Activated CD4-positive, CD25-positive, alpha-beta regulatory T cell treated with anti-CD3 and anti-CD28 coated beads, Interleukin-2, amount 50 U/mL, for 16 hours (primary cell): Measurements from ENCODE around the gene SNX15.

Experiments
- DNase-seq: peaks from one replicate; pipeline ENCODE4 v3.0.0-alpha.2; 2020; ENCODE audit warnings: low read depth, low spot score

SNX15 gene

DNA sequence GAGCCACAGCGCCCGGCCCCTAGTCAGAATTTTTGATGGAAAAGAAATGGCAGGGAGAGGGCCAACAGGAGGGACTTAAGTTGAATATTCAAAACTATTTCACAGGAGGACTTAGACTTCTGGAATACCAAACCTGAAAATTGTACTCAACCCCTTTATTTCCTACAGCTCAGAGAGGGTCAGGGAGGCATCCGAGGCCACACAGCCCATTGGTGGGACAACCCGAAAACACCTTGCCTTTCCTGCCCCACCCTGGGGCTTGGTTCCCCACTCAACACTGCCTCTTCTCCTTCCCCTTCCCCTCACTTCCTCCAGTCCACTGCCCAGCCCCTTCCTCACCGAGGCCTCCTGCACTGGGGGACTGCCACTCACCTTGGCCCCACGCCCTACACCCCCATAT is 29.8 kb downstream of the SNX15 start:
- no peak for DNase-seq

DNA sequence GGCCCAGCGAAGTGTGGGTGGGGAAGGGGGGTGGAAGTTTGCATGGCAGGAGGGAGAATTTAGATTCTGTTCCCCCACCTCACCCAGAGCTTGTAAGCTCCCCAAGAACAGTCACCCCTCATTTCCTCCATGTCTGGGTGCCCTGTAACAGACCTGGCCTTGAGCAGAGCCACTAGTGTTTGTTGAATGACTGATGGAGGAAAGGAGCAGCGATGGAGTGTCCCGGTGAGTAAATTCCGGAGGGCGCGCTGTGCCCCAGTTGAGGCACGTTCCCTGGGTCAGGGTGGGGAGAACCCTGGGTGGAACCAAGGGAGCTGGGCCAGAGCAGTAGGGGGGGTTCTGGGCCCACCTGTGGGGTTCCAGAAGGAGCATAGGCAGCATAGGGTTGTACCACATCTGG is 30.3 kb downstream of the SNX15 start:
- DNase-seq: no peak

DNA sequence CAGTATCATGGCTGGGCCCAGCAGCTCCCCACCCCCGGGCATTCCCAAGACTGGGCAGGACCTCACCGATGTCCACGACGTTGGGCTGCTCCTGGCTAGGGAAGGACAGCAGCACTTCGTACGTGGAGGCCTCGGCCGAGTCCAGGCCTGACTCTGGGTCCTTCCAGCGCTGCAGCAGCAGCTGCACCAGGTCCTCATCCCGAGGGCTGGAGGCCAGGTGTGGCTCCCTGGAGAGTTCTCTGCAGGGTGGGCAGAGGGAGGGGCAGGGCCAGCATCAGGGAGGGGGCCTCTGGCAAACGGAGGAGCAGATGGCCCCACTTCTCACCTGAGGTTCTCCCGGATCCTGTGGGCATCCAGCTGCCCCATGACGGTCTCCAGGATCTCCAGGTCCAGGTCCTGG is 30.8 kb downstream of the SNX15 start:
- DNase-seq: no peak

DNA sequence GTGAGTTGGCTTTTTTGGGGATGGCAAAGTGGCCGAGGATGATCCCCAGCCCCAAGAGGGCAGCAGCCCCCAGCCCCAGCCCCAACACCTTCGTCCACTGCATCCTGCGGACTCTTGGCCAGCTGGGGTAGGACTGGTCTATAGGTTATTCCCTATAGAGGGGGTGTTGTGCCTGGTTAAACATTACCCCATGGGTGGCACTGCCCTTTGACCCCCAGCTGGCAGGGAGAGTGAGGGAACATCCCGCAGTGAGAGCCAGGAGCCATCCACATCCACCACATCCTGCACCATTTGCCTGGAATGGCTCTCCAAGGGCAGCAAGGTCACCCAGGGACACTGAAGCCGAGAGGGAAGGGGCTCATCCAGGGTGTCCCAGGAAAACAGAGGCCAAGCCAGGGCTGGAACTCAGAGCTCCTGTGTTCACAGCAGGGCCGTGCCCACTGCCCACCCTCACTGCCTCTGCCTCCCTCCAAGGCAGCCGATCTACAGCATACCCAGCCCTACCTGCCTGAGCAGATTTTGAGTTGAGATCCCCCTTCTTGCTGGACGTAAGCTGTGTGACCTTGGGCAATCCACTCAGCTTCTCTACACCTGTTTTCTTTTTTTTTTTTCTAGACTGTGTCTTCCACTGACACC is 31.3 kb downstream of the SNX15 start, which contains the start of gene NAALADL1:
TSS of gene NAALADL1 (minus strand) at position 135 of the 636 bp plus-strand sequence. CDS start at position 103, 32 bp downstream.
- DNase-seq: no peak

- no peak for DNase-seq
These were observed 32.3 kb downstream of the SNX15 start for GRCh38 chr11:65059523-65059922.

- no peak for DNase-seq
These were observed 33.0 kb downstream of the SNX15 start for GRCh38 chr11:65059959-65060824.

- DNase-seq: no peak
These were observed 33.7 kb downstream of the SNX15 start for GRCh38 chr11:65060913-65061408.

GRCh38 chr11:65063532-65063931 is 36.3 kb downstream of the SNX15 start:
- no peak for DNase-seq

DNA sequence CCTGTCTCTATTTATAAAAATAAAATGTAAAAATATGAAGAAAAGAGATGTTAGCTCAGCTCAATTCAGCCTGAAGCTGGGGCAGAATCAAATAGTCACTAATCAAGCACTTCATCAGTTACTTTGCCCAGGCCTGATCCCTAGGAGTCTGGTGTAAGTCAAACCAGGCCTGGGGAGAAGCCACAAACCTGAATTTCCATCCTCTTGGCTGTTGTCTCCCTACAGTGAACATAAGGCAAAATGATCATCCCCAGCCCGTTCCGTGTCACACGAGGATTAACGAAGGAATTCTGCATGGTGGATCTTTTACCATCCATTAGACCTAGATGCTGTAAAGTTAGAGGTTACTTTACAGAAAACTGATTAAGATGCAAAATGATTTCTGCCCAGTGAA is 37.6 kb downstream of the SNX15 start:
- DNase-seq: no peak

DNA sequence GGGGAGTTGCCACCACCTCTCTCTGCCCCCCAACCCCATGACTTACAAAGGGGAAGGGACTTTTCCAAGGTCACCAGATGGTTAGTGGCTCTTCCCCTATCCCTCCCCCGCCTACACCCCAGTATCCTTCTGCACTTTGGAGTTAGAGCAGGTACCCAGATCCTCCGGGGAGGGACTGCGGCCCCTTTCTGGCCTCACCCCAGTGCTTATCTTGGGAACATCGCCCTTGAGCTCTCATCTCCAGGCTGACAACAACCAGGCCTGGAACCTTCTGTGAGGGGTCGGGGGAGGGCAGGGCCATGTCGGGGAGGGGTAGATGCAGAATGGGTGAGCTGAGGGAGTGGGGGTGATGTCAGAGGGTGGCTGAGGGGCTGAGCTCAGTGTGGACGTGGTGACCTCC is 38.6 kb downstream of the SNX15 start:
- DNase-seq: no peak

- no peak for DNase-seq
These were observed 39.1 kb downstream of the SNX15 start for GRCh38 chr11:65066315-65066714.

- no peak for DNase-seq
These were observed 39.6 kb downstream of the SNX15 start for GRCh38 chr11:65066805-65067291.

GRCh38 chr11:65067446-65067845 is 40.2 kb downstream of the SNX15 start:
- no peak for DNase-seq

GRCh38 chr11:65069217-65069616 is 42.0 kb downstream of the SNX15 start:
- DNase-seq: no peak

DNA sequence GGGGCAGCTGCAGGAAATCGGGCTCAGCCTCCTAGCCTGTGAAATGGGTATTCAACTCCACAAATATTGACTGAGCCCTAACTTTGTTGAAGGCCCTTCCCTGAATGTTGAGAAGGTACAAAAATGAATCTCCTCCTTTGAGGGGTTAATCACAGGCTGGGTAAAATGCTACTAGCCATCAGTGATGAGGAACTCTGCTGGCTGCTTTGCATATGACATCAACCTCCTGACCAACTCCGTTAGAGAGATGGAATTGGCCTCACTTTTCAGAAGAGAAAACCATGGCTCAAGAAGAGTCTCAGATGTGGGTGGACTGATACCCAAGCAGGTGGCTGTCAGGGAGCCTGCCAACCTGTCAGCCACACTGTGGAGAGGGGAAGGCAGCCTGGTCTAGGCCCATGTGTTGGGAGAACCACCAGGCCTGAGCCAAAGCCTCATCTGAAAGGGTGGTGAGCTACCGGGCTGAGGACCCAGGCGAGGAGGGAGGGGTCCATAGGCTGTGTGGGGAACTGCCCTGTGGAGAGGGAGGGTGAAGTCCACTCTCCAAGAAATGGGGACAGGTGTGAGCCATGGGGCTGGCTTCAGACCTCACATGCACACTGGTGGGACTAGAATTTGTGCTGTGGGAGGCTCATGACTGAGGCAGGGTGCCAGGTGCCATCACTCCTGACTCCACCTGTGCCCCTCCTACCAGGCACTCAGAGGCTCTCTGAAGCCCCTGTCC is 44.8 kb downstream of the SNX15 start:
- DNase-seq: no peak

GRCh38 chr11:65072631-65072966 is 45.4 kb downstream of the SNX15 start:
- no peak for DNase-seq

DNA sequence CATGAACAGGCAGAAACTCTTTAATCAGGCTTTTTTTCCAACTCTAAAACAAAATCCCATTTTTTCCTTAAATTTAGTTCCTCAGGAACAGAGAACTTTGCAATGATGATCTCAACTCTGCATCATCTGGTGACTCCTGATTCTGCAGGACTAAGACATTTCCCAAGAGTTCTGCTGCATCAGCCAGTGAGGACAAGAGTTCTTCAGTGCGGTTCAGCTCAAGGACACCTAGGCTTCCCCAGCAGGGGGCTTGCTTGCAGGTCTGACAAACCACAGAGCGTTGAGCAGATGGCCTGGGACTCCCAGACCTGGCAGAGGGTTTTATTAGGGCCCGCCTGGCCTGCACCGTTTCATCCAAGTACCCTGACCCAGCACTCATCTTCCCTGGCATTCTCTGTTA is 50.2 kb downstream of the SNX15 start:
- DNase-seq: no peak

- DNase-seq: peak; percentile 39
These were observed 50.9 kb downstream of the SNX15 start for GRCh38 chr11:65078151-65078550.

DNA sequence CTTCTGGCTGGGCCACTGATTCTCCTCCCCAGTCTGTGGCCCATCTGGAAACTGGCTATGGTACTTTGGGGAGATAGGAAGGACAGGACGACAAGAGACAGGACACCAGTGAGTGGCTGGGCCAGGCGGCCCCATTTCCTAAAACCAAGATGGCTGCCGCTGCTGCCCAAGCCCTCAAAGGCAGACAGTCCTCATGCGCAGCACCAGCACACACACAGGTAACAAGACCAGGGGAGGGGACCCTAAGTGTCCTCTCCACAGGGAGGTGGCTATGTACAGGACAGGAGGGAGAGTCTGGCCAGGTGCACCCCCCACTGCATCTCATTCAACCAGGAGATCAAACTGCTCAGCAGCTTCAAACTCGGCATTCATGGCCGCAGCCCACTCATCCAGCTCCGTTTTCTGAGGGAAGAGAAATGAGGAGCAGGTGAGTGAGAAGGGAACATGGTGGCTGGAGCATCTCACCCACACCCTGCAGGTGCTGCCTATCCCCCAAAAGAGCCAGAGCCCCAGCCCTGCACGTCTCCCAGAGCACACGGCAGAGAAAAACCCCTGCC is 51.6 kb downstream of the SNX15 start:
- DNase-seq: no peak

- DNase-seq: no peak
These were observed 56.0 kb downstream of the SNX15 start for GRCh38 chr11:65083134-65083833.
